GM21737 (cell line): Measurements from ENCODE around the gene EPAS1.

Experiments used
- ATAC-seq: cut with Tn5 transposase; IDR thresholded peaks from one replicate; pipeline ENCODE4 v1.9.1; 2021; ENCODE audit warnings: mild to moderate bottlenecking, moderate library complexity; ENCODE audit not compliant: unreplicated experiment

Gene EPAS1

GRCh38 chr2:46430413-46430812 is 133.2 kb downstream of the EPAS1 start:
- ATAC-seq = no peak

GRCh38 chr2:46430992-46431391 is 133.8 kb downstream of the EPAS1 start:
- ATAC-seq = no peak

GRCh38 chr2:46431481-46432235 is 134.5 kb downstream of the EPAS1 start:
- no peak for ATAC-seq

- no peak for ATAC-seq
These were observed 137.7 kb downstream of the EPAS1 start for GRCh38 chr2:46434851-46435273.

DNA sequence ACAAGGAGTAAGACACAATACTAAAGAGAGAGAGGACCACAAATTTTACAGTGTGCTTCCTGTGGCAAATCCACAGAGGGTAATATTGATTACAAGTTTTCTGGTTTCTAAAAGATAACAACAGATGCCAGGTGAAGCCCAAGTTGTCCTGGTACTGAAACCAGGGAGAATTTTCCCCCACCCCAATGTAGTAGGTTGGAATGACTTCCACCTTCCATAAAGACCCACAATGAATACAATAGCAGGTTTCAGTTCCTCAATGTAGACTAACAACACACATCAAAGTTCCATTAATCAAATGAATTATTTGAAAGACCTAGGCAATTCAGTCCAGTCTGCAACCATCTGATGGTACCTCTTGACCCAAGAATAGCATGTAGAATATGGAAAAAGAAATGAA is 138.1 kb downstream of the EPAS1 start:
- ATAC-seq = no peak

DNA sequence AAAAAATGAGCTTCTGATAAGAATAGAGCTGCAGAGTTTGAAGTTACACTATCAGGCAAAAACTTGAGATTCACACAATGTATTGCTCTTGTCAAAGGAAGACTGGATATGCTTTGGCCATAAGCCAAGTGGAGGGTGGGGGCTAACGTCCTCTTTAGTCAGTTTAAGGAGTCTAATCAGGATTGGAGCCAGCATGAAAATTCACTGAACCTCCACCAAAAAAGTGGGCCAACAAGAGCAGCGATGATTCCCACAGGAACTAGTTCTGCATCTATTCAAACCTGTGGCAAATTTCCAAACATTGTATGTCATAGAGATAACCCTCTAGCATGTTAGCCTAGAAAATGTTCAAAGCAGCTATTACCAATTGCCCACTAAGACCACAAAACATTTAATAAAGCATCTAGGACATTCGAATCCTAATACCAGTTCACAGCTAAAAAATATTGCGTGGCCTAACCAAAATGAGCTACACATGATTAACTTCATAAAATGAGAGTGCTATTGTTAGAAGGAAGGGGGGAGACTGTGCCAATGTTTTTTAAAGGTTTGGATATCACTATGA is 138.7 kb downstream of the EPAS1 start:
- ATAC-seq = no peak
